K562 (cell line): Measurements from ENCODE around the gene SLCO2B1. TPM values are rescaled to one million over a fixed set of nuclear protein-coding genes. Genes with fewer than 3 reads are reported as not detected.

Source experiments
- BCLAF1 ChIP-seq, 2 experiments: fragments of 450-650 bp in 1 of 2; IDR thresholded peaks; 2 replicates each; pipeline ENCODE4 v1.6.1; 2011 to 2017; ENCODE audit warnings: low read depth in 2 of 2, antibody characterized with exemption in 1 of 2, borderline replicate concordance in 1 of 2, low read length in 1 of 2, mild to moderate bottlenecking in 1 of 2, mixed read lengths in 1 of 2; ENCODE audit not compliant: control insufficient read depth in 1 of 2
- BRD9 ChIP-seq: fragments of 450-650 bp; IDR thresholded peaks from 2 replicates; pipeline ENCODE4 v1.6.1; 2018; ENCODE audit warnings: low read depth; ENCODE audit not compliant: partially characterized antibody
- CGGBP1 ChIP-seq: fragments of 250-450 bp; sonication (Bioruptor Pico); IDR thresholded peaks from 2 replicates; pipeline ENCODE4 v1.9.0; 2021; ENCODE audit warnings: mild to moderate bottlenecking
- DEAF1 ChIP-seq: fragments of 450-650 bp; formaldehyde crosslinking; IDR thresholded peaks from 2 replicates; pipeline ENCODE4 v1.4.0; 2020; ENCODE audit warnings: mild to moderate bottlenecking, moderate library complexity
- FOXK1 ChIP-seq: sonication (generic); formaldehyde crosslinking; IDR thresholded peaks from 2 replicates; pipeline ENCODE4 v1.8.0; 2022; ENCODE audit warnings: missing genetic modification reagents, mild to moderate bottlenecking, borderline replicate concordance
- FOXM1 ChIP-seq, 2 experiments: fragments of 450-650 bp in 1 of 2; sonication (generic) in 1 of 2; formaldehyde crosslinking in 1 of 2; IDR thresholded peaks; 2 replicates each; pipeline versions ENCODE4 v1.6.1 to v1.9.0; 2017 to 2022; ENCODE audit warnings: low read depth in 2 of 2, mild to moderate bottlenecking in 2 of 2, missing genetic modification reagents in 1 of 2, moderate library complexity in 1 of 2
- PURB ChIP-seq: sonication (generic); formaldehyde crosslinking; IDR thresholded peaks from 2 replicates; pipeline ENCODE4 v1.9.0; 2021; ENCODE audit warnings: low read depth, mild to moderate bottlenecking, missing genetic modification reagents
- TEAD4 ChIP-seq, 2 experiments: sonication (generic) in 1 of 2; formaldehyde crosslinking in 1 of 2; IDR thresholded peaks; 2 replicates each; pipeline versions ENCODE4 v1.6.1 to v1.8.0; 2012 to 2022; ENCODE audit warnings: borderline replicate concordance in 1 of 2, inconsistent platforms in 1 of 2, low read length in 1 of 2, mild to moderate bottlenecking in 1 of 2, missing genetic modification reagents in 1 of 2
- THAP7 ChIP-seq: fragments of 250-450 bp; sonication (Bioruptor Pico); IDR thresholded peaks from 2 replicates; pipeline ENCODE4 v1.5.0; 2021
- THRA ChIP-seq: fragments of 450-650 bp; IDR thresholded peaks from 2 replicates; pipeline ENCODE4 v1.6.1; 2017; ENCODE audit warnings: mild to moderate bottlenecking, moderate library complexity
- ZBTB12 ChIP-seq: fragments of 250-450 bp; sonication (Bioruptor Pico); IDR thresholded peaks from 2 replicates; pipeline ENCODE4 v1.4.0; 2020
- ZNF165 ChIP-seq: fragments of 250-450 bp; sonication (Bioruptor Pico); IDR thresholded peaks from 2 replicates; pipeline ENCODE4 v1.4.0; 2020; ENCODE audit warnings: borderline replicate concordance
- ZNF184 ChIP-seq: sonication (generic); formaldehyde crosslinking; IDR thresholded peaks from 2 replicates; pipeline ENCODE4 v1.5.0; 2020; ENCODE audit warnings: missing genetic modification reagents
- ZNF263 ChIP-seq: sonication (generic); formaldehyde crosslinking; IDR thresholded peaks from 2 replicates; pipeline ENCODE4 v1.8.0; 2022; ENCODE audit warnings: mild to moderate bottlenecking, missing genetic modification reagents, borderline replicate concordance
- ZNF639 ChIP-seq, 2 experiments: fragments of 200-800 bp in 1 of 2; sonication (Bioruptor generic) in 1 of 2; sonication (generic) in 1 of 2; formaldehyde crosslinking in 1 of 2; IDR thresholded peaks in 1 of 2; conservative IDR thresholded peaks in 1 of 2; 2 replicates each; pipeline versions ENCODE4 v1.5.0 to v1.6.1; 2016 to 2020; ENCODE audit warnings: missing compliant biosample characterization in 1 of 2, missing genetic modification characterization in 1 of 2, missing genetic modification reagents in 1 of 2
- ZNF77 ChIP-seq: fragments of 250-450 bp; sonication (Bioruptor Pico); IDR thresholded peaks from 2 replicates; pipeline ENCODE4 v1.5.0; 2020
- polyA plus RNA-seq, 8 experiments: library from polyadenylated mRNA; depleted of rRNA in 4 of 8; stranded (reverse) in 5 of 8; unstranded in 3 of 8; fragments of >200 nt; fragmentation: Nextera tagmentation in 2 of 8; fragmentation: Illumina TruSeq in 1 of 8; extraction: Ambion mirVana in 2 of 8; extraction: Trizol in 1 of 8; gene quantifications; 2 replicates each; pipeline versions ENCODE4 v1.2.1 to v1.2.3, GENCODE V29; 2011 to 2014; ENCODE audit warnings: inconsistent platforms in 1 of 8, missing spikeins in 1 of 8
- total RNA-seq, 7 experiments: library from RNA; depleted of rRNA in 6 of 7; stranded (reverse); fragments of >200 nt in 6 of 7; fragmentation: Illumina TruSeq in 2 of 7; extraction: Trizol in 2 of 7; gene quantifications; 2 replicates each; pipeline versions ENCODE4 v1.2.1 to v1.2.3, GENCODE V29; 2011 to 2021; ENCODE audit warnings: low replicate concordance in 1 of 7

Gene SLCO2B1
- total and polyA plus RNA-seq, 9 of the 15 experiments (the other 6 are each of a cell fraction or from before 2014, with no cell fraction given) = 0.70 to 14.7 (median 7.6) TPM

GRCh38 chr11:75233754-75234172 is 82.9 kb downstream of the SLCO2B1 start (continued):
- TF ChIP-seq ZNF639 (CRISPR knock-in tag; conservative IDR thresholded peaks at IDR 0.05 in 1 of 2, IDR thresholded peaks at IDR 0.05 in 1 of 2) (no peak), DEAF1 (CRISPR knock-in tag) (no peak), ZNF165 (CRISPR knock-in tag) (no peak), ZNF263 (CRISPR knock-in tag) (0 out of 2 replicates have a peak, but pooled peaks have one; percentile 27), FOXM1 (IDR thresholded peaks at IDR 0.05; ENCODE audit: low read depth) (no peak), FOXM1 (CRISPR knock-in tag; IDR thresholded peaks at IDR 0.05; ENCODE audit: low read depth) (no peak), ZBTB12 (no peak), THRA (no peak), ZNF184 (CRISPR knock-in tag) (no peak), ZNF77 (CRISPR knock-in tag) (no peak), THAP7 (CRISPR knock-in tag) (no peak), BRD9 (no peak), BCLAF1 (IDR thresholded peaks at IDR 0.05; ENCODE audit: borderline replicate concordance in 1 of 2, control insufficient read depth in 1 of 2, low read depth in 2 of 2, low read length in 1 of 2) (no peak), FOXK1 (CRISPR knock-in tag) (no peak), CGGBP1 (no peak), TEAD4 (IDR thresholded peaks at IDR 0.05; ENCODE audit: low read length) (peak; percentile 22; the same call in 1 of the 2 replicates), TEAD4 (CRISPR knock-in tag; IDR thresholded peaks at IDR 0.05; ENCODE audit: borderline replicate concordance) (no peak), PURB (CRISPR knock-in tag) (no peak)
